Heart left ventricle (tissue), 16 donors: ENCODE results near the gene KRTAP1-4. TPM values are rescaled to one million over a fixed set of nuclear protein-coding genes. Genes with fewer than 3 reads are reported as not detected.

Experiments
- ATAC-seq, 4 donors: fragments of 200-7000 bp; cut with Tn5 transposase; one replicate each; pipeline ENCODE4 v1.9.1; 2020 to 2022; ENCODE audit warnings: moderate library complexity in 4 of 4, mild to moderate bottlenecking in 3 of 4, moderate number of reproducible peaks in 1 of 4
- DNase-seq, 5 donors: peaks; one replicate each; pipeline ENCODE4 v3.0.0-alpha.2; 2020
- H3K27ac ChIP-seq, 12 donors: fragments of 200-600 bp; sonication (generic) in 4 of 12; one replicate each; pipeline versions ENCODE4 v1.5.0 to v1.8.0; 2016 to 2022; ENCODE audit warnings: mild to moderate bottlenecking in 2 of 12
- H3K27me3 ChIP-seq, 9 donors: fragments of 200-600 bp; sonication (generic) in 2 of 9; one replicate each; pipeline versions ENCODE4 v1.5.1 to v1.8.0; 2016 to 2022; ENCODE audit warnings: mild to moderate bottlenecking in 3 of 9
- H3K36me3 ChIP-seq, 9 donors: fragments of 200-600 bp; sonication (generic) in 2 of 9; one replicate each; pipeline versions ENCODE4 v1.5.0 to v1.8.0; 2018 to 2022; ENCODE audit warnings: mild to moderate bottlenecking in 2 of 9
- H3K4me1 ChIP-seq, 12 donors: fragments of 200-600 bp; sonication (generic) in 4 of 12; one replicate each; pipeline versions ENCODE4 v1.5.0 to v1.8.0; 2016 to 2022; ENCODE audit warnings: mild to moderate bottlenecking in 3 of 12
- H3K4me3 ChIP-seq, 12 donors: fragments of 200-600 bp; sonication (generic) in 4 of 12; one replicate each; pipeline versions ENCODE4 v1.5.0 to v1.8.0; 2017 to 2022; ENCODE audit warnings: mild to moderate bottlenecking in 9 of 12, moderate library complexity in 4 of 12
- H3K9me3 ChIP-seq, 12 donors: fragments of 200-600 bp; sonication (generic) in 4 of 12; one replicate each; pipeline versions ENCODE4 v1.5.0 to v1.8.0; 2016 to 2022; ENCODE audit warnings: mild to moderate bottlenecking in 1 of 12
- POLR2A ChIP-seq, 2 donors: fragments of 450-650 bp; IDR thresholded peaks; one replicate each; pipeline ENCODE4 v1.6.1; 2017; ENCODE audit warnings: antibody characterized with exemption in 2 of 2, mild to moderate bottlenecking in 2 of 2, moderate library complexity in 2 of 2
- WGBS, 4 donors: extraction: QIAGEN DNeasy Blood & Tissue Kit in 2 of 4; methylation state at CpG; one replicate each; pipeline versions ENCODE4 v1.1.5 to v1.1.7; 2013 to 2018; 5-methylcytosine and 5-hydroxymethylcytosine counted together
- intact Hi-C, 10 donors: fragments of 100-400 bp; cut with DNase I; formaldehyde crosslinking; loops; one replicate each; pipeline versions ENCODE4 v1.11.1 to v1.14.2; 2022
- polyA plus RNA-seq, 2 donors: library from polyadenylated mRNA; stranded (reverse); fragments of 200-250 nt; gene quantifications; one replicate each; pipeline ENCODE4 v1.2.3, GENCODE V29; 2013
- total RNA-seq, 9 donors: library from RNA; depleted of rRNA in 2 of 9; stranded (reverse); fragments of >200 nt in 2 of 9; fragmentation: NEBNext Ultra II Directional in 3 of 9; extraction: Animal tissue kit (Norgen Biotek cat#: 25700) in 3 of 9; gene quantifications; one replicate each; pipeline versions ENCODE4 v1.1.0 to v1.2.4, GENCODE V29; 2016 to 2023
- TF ChIP-seq, protein P1 (sequence below), 12 donors: fragments of 200-600 bp; sonication (generic) in 4 of 12; IDR thresholded peaks; one replicate each; pipeline versions ENCODE4 v1.5.0 to v1.8.0; 2018 to 2022; ENCODE audit warnings: antibody characterized with exemption in 12 of 12, mild to moderate bottlenecking in 5 of 12
- donor health status: ischemic (EF 13 %, LVEDD 7.1; RV severe dilation, severe dysfunction).
- donor health status: healthy with polysubstance abuse.
- donor health status: DM: no; HTN: yes; CAD: no.
- donor health status: DM: no; HTN: no; CAD: no.
- donor health status: ischemic (EF 25% LVEDD 6.9; RV normal size, moderate dysfunction).
- donor health status: ischemic (EF 25% LVEDD 5.7; RV mildly dilated, moderate dysfunction).
- donor health status: healthy.
- donor health status: DM: yes; HTN: yes; CAD: no.
- donor health status: ischemic (EF 35%, LVEDD 5.7; RV mildly dilated, moderate dysfunction).
- donor health status: nonischemic (EF 11% LVEDD 7.7; RV severe dilation, severe dysfunction).
- donor health status: DM: yes; HTN: yes; CAD: no.
- donor health status: PGD.
- donor health status: ischemic (EF 29% LVEDD 5.4; RV normal size, mild dysfunction).
- donor health status: nonischemic (EF 23%, LVEDD 6.1; RV moderate dilation, normal function).

The KRTAP1-4 gene
- total and polyA plus RNA-seq, 11 donors, result not detected

DNA sequence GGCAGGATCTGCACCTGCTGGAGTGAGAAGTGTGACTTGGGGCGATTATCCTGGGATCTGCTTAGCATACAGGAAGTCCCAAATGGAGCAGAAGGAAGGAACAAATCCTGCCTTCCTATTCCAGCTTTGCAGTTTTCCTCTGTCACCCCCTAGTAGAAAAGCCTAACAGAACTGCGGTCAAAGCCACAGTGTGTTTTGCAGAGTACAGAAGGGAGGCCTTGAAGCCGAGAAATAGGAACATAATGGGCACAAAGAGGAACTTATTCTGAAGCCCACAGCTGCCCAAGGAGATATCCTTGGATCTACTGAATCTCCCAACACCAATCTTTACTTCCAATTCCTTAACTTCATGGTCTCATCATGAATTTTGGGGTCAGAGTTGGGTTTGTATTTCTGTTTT, 11.5 kb downstream of the KRTAP1-4 start:
- Histone ChIP-seq H3K27ac (no peak overlapping the region), H3K4me1 (peaks cover 0 to 6% (median 0%) of the 10 kb centered on the region in 12 donors), H3K9me3 (peaks cover 0 to 7% (median 0%) of the 10 kb centered on the region in 12 donors), H3K27me3 (peaks cover 0 to 4% (median 0%) of the 10 kb centered on the region in 9 donors), H3K4me3 (no peak overlapping the region), H3K36me3 (no peaks in the 10 kb centered on the region)
- no peak for TF ChIP-seq POLR2A (IDR thresholded peaks at IDR 0.05)
- TF ChIP-seq, protein P1, sequence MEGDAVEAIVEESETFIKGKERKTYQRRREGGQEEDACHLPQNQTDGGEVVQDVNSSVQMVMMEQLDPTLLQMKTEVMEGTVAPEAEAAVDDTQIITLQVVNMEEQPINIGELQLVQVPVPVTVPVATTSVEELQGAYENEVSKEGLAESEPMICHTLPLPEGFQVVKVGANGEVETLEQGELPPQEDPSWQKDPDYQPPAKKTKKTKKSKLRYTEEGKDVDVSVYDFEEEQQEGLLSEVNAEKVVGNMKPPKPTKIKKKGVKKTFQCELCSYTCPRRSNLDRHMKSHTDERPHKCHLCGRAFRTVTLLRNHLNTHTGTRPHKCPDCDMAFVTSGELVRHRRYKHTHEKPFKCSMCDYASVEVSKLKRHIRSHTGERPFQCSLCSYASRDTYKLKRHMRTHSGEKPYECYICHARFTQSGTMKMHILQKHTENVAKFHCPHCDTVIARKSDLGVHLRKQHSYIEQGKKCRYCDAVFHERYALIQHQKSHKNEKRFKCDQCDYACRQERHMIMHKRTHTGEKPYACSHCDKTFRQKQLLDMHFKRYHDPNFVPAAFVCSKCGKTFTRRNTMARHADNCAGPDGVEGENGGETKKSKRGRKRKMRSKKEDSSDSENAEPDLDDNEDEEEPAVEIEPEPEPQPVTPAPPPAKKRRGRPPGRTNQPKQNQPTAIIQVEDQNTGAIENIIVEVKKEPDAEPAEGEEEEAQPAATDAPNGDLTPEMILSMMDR (IDR thresholded peaks at IDR 0.05), result no peak
- ATAC-seq (no peak), DNase-seq (no peak)
- intact Hi-C loops, result no loop called here
- WGBS, 4 donors, result 70 to 78% (median 76%) methylated on average over 2 to 3 of the region's 3 CpGs

DNA sequence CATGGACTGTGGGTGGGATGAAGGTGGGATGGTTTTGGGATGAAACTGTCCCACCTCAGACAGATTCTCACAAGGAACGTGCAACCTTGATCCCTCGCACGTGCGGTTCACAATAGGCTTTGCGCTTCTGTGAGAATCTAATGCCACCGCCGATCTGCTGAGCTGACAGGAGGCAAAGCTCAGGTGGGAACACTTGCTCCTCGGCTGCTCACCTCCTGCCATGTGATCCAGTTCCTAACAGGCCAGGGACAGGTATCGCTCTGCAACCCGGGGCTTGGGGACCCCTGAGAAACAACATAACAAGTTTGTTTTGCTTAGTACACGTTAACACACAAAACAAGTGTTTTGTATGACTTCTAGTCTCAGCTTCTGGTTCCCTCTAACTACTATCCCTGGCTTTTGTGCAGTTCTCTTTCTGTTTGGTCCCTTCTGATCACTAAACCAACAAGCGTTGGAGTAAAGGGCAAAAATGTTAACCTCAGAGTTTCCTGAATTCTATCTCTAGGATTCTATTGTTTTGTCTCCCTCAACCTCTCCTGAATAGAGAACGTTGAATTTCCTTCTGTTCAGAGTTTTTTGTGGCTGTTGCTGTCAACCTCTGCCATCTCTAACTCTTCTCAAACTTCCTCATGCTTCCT, 13.3 kb downstream of the KRTAP1-4 start:
- no peak overlapping the region for H3K27ac ChIP-seq
- TF ChIP-seq, protein P1 (IDR thresholded peaks at IDR 0.05), result no peak
- TF ChIP-seq POLR2A (IDR thresholded peaks at IDR 0.05), result no peak
- 72 to 84% (median 80%) methylated on average over 9 to 13 of the region's 13 CpGs for WGBS, 4 donors
- H3K9me3 ChIP-seq, result peaks cover 0 to 7% (median 0%) of the 10 kb centered on the region in 12 donors
- H3K36me3 ChIP-seq, result no peaks in the 10 kb centered on the region
- H3K4me3 ChIP-seq, result no peak overlapping the region
- DNase-seq (no peak), ATAC-seq (no peak)
- peaks cover 0 to 9% (median 0%) of the 10 kb centered on the region in 12 donors for H3K4me1 ChIP-seq
- H3K27me3 ChIP-seq, result peaks cover 0 to 4% (median 0%) of the 10 kb centered on the region in 9 donors
- intact Hi-C loops, result no loop called here

DNA sequence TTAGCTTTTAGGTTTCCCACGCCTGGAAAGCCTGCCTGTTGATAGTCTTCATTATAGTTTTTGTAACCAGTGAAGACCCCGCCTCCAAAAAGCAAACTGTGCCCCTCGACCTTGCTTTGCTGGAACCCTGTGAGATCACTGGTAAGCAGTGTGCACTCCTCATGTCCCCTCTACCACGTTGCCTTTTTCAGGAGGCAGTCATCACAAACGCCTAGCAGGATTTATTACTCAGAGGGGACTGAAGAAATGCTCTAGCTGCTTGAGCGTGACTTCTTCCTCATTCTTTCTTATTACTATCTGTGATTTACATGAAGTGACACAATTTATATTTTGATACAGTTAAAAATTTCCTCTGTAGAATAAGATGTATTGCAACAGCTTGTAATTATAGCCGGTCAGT, 14.5 kb downstream of the KRTAP1-4 start:
- DNase-seq, result no peak
- no peak for TF ChIP-seq POLR2A (IDR thresholded peaks at IDR 0.05)
- TF ChIP-seq, protein P1 (IDR thresholded peaks at IDR 0.05), result no peak

DNA sequence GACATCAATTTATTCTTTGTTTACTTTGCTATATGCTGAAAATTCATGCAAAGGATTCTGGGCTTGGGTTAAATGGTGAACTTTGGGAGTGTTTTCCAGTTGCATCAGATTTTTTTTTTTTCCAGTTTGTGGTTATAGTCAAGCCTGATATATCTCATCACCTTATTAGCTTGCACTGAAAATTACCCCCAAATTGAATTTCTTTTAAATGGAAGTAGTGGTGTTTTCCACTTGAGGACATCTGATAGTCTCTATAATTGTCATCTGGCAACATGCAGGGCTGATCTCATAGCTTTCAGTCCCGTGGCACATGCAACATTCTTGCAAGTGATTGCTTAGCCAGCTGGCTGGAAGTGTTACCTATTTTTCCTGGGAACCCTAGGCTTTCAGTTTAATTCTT, 16.4 kb downstream of the KRTAP1-4 start:
- peaks cover 0 to 9% (median 0%) of the 10 kb centered on the region in 12 donors for H3K4me1 ChIP-seq
- H3K27ac ChIP-seq, result no peak overlapping the region
- ATAC-seq (peak in 1 of 4 donors; percentile 62), DNase-seq (no peak)
- intact Hi-C loops, result loop anchor here in 1 of 10 donors (5.0 kb wide), 1 partner anchor 51 kb away; no protein-coding TSS in a partner anchor
- no peak overlapping the region for H3K4me3 ChIP-seq
- no peaks in the 10 kb centered on the region for H3K9me3 ChIP-seq
- H3K36me3 ChIP-seq, result no peaks in the 10 kb centered on the region
- no peak for TF ChIP-seq POLR2A (IDR thresholded peaks at IDR 0.05)
- TF ChIP-seq, protein P1 (IDR thresholded peaks at IDR 0.05), result no peak
- 3 to 13% (median 12%) methylated on average over 1 of the region's 1 CpG for WGBS, 4 donors
- peaks cover 0 to 4% (median 0%) of the 10 kb centered on the region in 9 donors for H3K27me3 ChIP-seq

More for the DNA sequence above, 14.5 kb downstream of the KRTAP1-4 start:
- 67 to 77% (median 72%) methylated on average over 7 of the region's 7 CpGs for WGBS, 4 donors
- no peak for ATAC-seq
- Histone ChIP-seq H3K27ac (no peak overlapping the region), H3K36me3 (no peaks in the 10 kb centered on the region), H3K27me3 (peaks cover 0 to 4% (median 0%) of the 10 kb centered on the region in 9 donors), H3K4me1 (peaks cover 0 to 9% (median 0%) of the 10 kb centered on the region in 12 donors), H3K4me3 (no peak overlapping the region), H3K9me3 (no peaks in the 10 kb centered on the region)
- intact Hi-C loops, result no loop called here
